ENCODE measurements around the gene ARMCX6.

DNA sequence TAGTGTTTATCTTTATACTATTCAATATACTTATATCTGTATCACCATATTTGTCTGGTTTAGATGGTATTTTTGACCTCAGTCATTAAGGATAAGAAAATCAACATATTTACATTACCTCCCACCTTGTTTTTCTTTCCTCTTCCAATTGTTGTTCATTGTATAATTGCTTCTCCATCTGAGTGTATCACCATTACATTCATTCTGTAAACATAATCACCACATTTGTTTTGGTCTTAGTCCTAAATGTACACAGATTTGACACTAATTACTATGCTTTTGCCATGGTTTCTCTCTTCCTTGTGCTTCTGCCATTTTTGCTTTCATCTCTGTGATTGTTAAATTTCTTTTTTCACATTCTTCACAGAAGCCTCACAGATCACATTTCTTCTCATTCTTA lies 12.7 kb downstream of the ARMCX6 start:
- TF ChIP-seq, protein P1, sequence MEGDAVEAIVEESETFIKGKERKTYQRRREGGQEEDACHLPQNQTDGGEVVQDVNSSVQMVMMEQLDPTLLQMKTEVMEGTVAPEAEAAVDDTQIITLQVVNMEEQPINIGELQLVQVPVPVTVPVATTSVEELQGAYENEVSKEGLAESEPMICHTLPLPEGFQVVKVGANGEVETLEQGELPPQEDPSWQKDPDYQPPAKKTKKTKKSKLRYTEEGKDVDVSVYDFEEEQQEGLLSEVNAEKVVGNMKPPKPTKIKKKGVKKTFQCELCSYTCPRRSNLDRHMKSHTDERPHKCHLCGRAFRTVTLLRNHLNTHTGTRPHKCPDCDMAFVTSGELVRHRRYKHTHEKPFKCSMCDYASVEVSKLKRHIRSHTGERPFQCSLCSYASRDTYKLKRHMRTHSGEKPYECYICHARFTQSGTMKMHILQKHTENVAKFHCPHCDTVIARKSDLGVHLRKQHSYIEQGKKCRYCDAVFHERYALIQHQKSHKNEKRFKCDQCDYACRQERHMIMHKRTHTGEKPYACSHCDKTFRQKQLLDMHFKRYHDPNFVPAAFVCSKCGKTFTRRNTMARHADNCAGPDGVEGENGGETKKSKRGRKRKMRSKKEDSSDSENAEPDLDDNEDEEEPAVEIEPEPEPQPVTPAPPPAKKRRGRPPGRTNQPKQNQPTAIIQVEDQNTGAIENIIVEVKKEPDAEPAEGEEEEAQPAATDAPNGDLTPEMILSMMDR (IDR thresholded peaks at IDR 0.05; ENCODE audit: poor library complexity), result no peak
- no peak for TF ChIP-seq EZH2 (IDR thresholded peaks at IDR 0.05; ENCODE audit: borderline replicate concordance)

Data from hepatocyte (in vitro differentiated cells).